GM18526 (cell line): ENCODE results near the gene PSD2.

ENCODE experiments used
- POLR2A ChIP-seq: IDR thresholded peaks from 3 replicates; pipeline ENCODE4 v1.6.1; 2011; ENCODE audit not compliant: insufficient read length; ENCODE audit errors: extremely low read depth

Gene PSD2

GRCh38 chr5:139814191-139814601 lies 18.6 kb downstream of the PSD2 start:
- TF ChIP-seq POLR2A: no peak

GRCh38 chr5:139814704-139815280 lies 19.2 kb downstream of the PSD2 start:
- TF ChIP-seq POLR2A: no peak

- no peak for TF ChIP-seq POLR2A
These were observed 21.0 kb downstream of the PSD2 start for GRCh38 chr5:139816566-139816965.

DNA sequence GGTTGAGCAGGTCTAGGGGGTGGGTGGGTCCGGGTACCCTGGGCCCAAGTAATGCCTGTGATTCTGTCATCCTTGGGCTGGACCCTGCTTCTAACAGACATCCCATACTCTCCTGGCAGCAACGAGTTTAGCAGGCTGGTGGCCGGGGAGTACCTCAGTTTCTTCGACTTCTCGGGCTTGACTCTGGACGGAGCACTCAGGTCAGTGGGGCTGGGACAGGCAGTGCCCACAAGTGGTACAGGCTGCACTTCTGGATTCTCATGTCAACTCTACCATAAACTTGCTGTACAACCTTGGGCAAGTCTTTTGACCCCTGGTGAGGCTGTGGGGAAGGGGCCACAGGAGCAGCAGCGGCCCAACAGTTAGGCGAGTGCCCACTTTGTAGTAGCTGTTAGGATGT lies 21.8 kb downstream of the PSD2 start:
- TF ChIP-seq POLR2A: no peak

- no peak for TF ChIP-seq POLR2A
These were observed 22.4 kb downstream of the PSD2 start for GRCh38 chr5:139817970-139818369.

- TF ChIP-seq POLR2A: no peak
These were observed 24.5 kb downstream of the PSD2 start for GRCh38 chr5:139820130-139820529.

- TF ChIP-seq POLR2A: no peak
These were observed 25.0 kb downstream of the PSD2 start for GRCh38 chr5:139820606-139821005.

DNA sequence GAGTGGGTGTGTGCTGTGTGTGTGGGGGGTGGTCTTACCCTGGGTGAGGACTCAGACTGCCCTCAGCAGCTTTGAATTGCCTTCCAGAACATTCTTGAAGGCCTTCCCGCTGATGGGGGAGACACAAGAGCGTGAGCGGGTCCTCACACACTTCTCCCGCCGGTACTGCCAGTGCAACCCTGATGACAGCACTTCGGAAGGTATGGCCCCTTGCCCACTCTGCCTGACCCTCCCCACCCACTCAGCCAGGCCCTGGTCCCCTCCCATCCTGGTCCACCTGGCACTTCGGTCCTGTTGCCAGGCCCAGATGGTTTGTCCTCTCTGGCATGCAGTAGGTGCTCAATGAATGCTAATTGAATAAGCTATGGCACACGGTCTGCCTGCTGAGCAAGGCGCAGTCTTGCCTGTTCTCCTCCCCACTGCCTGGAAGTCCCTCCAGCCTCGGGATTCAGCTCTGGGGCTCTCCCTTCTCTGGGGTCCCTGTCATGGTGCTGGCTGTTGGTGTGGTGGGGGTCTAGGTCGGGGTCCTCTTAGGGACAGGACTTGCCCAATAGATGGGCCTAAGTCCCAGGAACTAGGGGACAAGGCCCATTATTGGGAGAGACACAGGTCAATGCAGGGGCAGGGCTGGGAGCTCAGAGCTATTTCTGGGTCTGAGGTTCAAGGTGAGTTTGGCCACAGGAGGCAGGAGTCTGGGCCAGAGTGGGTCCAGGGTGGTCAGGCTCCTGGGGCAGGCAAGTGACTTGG lies 26.4 kb downstream of the PSD2 start:
- TF ChIP-seq POLR2A: no peak

- TF ChIP-seq POLR2A: no peak
These were observed 27.2 kb downstream of the PSD2 start for GRCh38 chr5:139822553-139823425.

GRCh38 chr5:139823757-139824355 lies 28.2 kb downstream of the PSD2 start:
- no peak for TF ChIP-seq POLR2A

DNA sequence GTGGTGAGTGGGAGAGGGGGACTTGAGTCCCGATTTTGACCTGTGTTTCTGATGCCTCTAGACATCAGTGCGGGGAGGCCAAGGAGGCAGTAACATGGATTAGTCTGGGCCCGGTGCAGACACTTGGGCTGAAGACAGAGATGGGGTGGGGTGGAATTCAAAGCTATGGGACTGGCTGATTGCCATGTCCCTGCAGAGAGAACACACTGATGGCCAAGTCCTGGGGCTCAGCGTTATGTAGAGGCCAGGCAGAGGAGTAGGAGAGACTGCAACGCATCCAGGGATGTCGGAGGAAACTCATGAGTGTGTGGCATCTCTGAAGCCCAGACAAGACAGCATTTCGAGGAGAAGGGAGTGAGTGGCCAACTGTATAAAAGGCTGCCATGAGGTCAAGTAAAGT lies 30.1 kb downstream of the PSD2 start:
- no peak for TF ChIP-seq POLR2A

DNA sequence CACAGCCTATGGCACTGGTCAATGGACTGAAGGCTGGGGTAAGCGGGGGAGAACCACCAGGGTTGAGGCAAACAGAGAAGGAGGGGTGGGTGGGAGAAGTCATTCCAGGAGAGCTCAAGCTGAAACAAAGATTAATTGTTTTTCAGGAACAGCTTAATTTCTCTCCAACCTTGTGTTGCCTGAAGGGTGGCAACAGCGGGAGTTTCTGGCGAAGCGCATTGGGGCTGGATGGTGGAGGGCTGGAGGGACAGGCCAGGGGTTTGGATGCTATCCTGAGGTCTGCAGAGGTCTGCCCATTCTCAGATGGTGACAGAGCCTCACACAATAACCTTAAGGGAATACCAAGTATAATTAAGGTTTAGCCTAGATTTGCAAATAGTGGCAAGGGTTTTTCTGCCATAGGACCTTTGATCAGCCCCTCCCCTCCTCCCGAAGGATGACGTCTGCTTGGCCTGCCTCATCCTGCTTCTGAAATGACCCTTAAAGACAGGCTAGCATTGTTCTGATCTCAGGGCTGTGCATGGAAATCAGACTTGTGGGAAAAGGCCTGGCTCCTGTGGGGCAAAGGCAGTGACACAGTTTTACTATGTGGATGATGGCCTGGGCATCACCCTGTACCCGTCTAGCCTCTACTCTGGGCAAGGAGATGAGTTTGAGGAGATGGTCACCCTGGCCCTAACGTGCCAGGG lies 32.7 kb downstream of the PSD2 start:
- no peak for TF ChIP-seq POLR2A

DNA sequence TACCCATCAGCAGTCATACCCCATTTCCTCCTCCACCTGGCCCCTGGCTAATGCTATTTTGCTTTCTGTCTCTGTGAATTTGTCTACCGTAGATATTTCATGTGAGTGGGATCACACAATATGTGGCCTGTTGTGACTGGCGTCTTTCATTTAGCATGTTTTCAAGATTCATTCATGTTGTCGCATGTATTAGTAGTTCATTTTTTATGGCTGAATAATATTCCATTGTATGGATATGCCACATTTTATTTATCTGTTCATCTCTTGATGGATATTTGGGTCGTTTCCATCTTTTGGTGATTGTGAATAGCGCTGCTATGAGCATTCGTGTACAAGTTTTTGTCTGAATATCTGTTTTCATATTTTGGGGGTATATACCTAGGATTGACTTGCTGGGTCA lies 33.9 kb downstream of the PSD2 start:
- TF ChIP-seq POLR2A: no peak

- TF ChIP-seq POLR2A: no peak
These were observed 36.0 kb downstream of the PSD2 start for GRCh38 chr5:139831624-139832023.

DNA sequence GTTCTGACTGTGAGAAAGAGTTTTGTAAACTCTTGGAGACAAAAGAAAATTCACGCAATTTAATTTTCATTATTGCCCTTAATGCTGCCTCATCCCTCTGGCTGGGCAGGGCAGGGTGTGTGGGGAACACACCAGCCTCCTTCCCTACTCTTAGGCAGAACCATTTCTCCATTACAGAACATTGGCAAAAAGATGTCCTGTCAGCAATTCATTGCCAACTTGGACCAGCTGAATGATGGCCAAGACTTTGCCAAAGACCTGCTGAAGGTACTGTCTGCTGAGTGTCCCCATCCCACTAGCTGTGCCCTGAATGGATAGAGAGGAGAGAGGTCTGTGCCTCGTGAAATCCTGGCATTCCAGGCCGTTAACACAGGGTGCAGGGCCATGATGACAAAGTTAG lies 37.9 kb downstream of the PSD2 start:
- no peak for TF ChIP-seq POLR2A
